OCI-LY1 (cell line): ENCODE results near the gene CAMTA1.

Source experiments
- H2AFZ ChIP-seq: fragments of 200-600 bp; sonication (generic), shearing (Covaris generic); 2 replicates; pipeline ENCODE4 v1.6.0; 2014; ENCODE audit warnings: antibody characterized with exemption, mild to moderate bottlenecking, low read length
- H3F3A ChIP-seq: fragments of 200-600 bp; sonication (generic), shearing (Covaris generic); 2 replicates; pipeline ENCODE4 v1.6.0; 2014; ENCODE audit warnings: mild to moderate bottlenecking, antibody characterized with exemption, low read length, moderate library complexity; ENCODE audit not compliant: insufficient read depth
- H3K27ac ChIP-seq: fragments of 200-600 bp; sonication (generic); 2 replicates; pipeline ENCODE4 v1.5.1; 2014; ENCODE audit warnings: low read length, mixed run types, mild to moderate bottlenecking, low read depth; ENCODE audit not compliant: poor library complexity, severe bottlenecking
- H3K27me3 ChIP-seq: fragments of 200-600 bp; sonication (generic); 2 replicates; pipeline ENCODE4 v1.6.0; 2014; ENCODE audit warnings: antibody characterized with exemption, mild to moderate bottlenecking, low read length, moderate library complexity; ENCODE audit not compliant: insufficient read depth
- H3K36me3 ChIP-seq: fragments of 200-600 bp; sonication (generic); 2 replicates; pipeline ENCODE4 v1.6.1; 2014; ENCODE audit warnings: mild to moderate bottlenecking, antibody characterized with exemption, low read length, moderate library complexity, mixed read lengths; ENCODE audit not compliant: insufficient read depth
- H3K4me1 ChIP-seq: fragments of 200-600 bp; sonication (generic); 2 replicates; pipeline ENCODE4 v1.5.1; 2014; ENCODE audit warnings: mild to moderate bottlenecking, low read length, moderate library complexity; ENCODE audit not compliant: insufficient read depth, severe bottlenecking
- H3K4me2 ChIP-seq: fragments of 200-600 bp; sonication (generic), shearing (Covaris generic); 2 replicates; pipeline ENCODE4 v1.6.1; 2014; ENCODE audit warnings: low read length
- H3K4me3 ChIP-seq: fragments of 200-600 bp; sonication (generic); 2 replicates; pipeline ENCODE4 v1.5.1; 2014; ENCODE audit warnings: low read length, low read depth, mild to moderate bottlenecking, mixed read lengths; ENCODE audit not compliant: poor library complexity, severe bottlenecking
- H3K79me2 ChIP-seq: fragments of 200-600 bp; shearing (Covaris generic); 2 replicates; pipeline ENCODE4 v1.6.1; 2016; ENCODE audit warnings: mixed run types, low read length, mixed read lengths; ENCODE audit not compliant: insufficient read depth
- H3K9ac ChIP-seq: fragments of 200-600 bp; sonication (generic), shearing (Covaris generic); 2 replicates; pipeline ENCODE4 v1.6.1; 2014; ENCODE audit warnings: mild to moderate bottlenecking, low read length, mixed read lengths
- H3K9me2 ChIP-seq: fragments of 200-600 bp; sonication (generic), shearing (Covaris generic); 2 replicates; pipeline ENCODE4 v1.6.1; 2014; ENCODE audit warnings: low read depth, mild to moderate bottlenecking, low read length, mixed read lengths
- H3K9me3 ChIP-seq: fragments of 200-600 bp; shearing (Covaris generic); 2 replicates; pipeline ENCODE4 v1.6.1; 2014; ENCODE audit warnings: low read length, mixed read lengths
- H4K20me1 ChIP-seq: fragments of 200-600 bp; sonication (generic), shearing (Covaris generic); 2 replicates; pipeline ENCODE4 v1.6.0; 2016; ENCODE audit warnings: mild to moderate bottlenecking, low read length; ENCODE audit not compliant: insufficient read depth
- EZH2 ChIP-seq: fragments of 200-600 bp; sonication (generic), shearing (Covaris generic); IDR thresholded peaks from 2 replicates; pipeline ENCODE4 v1.8.0; 2017; ENCODE audit warnings: borderline replicate concordance, mixed run types, mild to moderate bottlenecking, antibody characterized with exemption, low read length, moderate library complexity, mixed read lengths
- TF ChIP-seq, protein P1 (sequence below): fragments of 200-600 bp; sonication (generic), shearing (Covaris generic); IDR thresholded peaks from 2 replicates; pipeline ENCODE4 v1.5.1; 2017; ENCODE audit warnings: mild to moderate bottlenecking, antibody characterized with exemption, low read length, moderate library complexity, mixed read lengths

Gene CAMTA1

DNA sequence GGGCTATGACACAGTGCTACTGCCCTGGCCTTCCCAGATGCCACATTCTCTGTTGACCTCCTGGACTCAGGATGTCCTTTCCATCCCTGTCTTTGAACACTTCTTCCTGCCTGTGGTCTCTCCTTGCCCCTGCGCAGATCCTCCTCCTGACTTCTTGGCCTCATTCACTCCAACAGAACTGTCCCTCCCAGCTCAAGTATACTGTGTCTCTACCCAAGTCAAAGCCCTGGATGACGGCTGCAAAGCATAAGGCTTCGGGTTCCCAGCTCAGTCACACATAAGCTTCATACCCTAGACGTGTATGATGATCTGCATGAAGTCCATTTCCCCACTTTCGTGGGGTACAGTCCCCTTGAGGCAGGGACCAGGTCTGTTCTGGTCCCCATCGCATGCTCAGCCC is 657.7 kb downstream of the CAMTA1 start:
- H3K4me2 ChIP-seq: no peak overlapping the region
- no peaks in the 10 kb centered on the region for H3F3A ChIP-seq
- H3K27ac ChIP-seq: no peak overlapping the region
- H2AFZ ChIP-seq: no peak overlapping the region
- no peaks in the 10 kb centered on the region for H3K9me2 ChIP-seq
- no peaks in the 10 kb centered on the region for H3K4me1 ChIP-seq
- H3K27me3 ChIP-seq: no peaks in the 10 kb centered on the region
- H3K4me3 ChIP-seq: no peak overlapping the region
- no peaks in the 10 kb centered on the region for H4K20me1 ChIP-seq
- no peaks in the 10 kb centered on the region for H3K36me3 ChIP-seq
- no peak for TF ChIP-seq EZH2
- TF ChIP-seq, protein P1, sequence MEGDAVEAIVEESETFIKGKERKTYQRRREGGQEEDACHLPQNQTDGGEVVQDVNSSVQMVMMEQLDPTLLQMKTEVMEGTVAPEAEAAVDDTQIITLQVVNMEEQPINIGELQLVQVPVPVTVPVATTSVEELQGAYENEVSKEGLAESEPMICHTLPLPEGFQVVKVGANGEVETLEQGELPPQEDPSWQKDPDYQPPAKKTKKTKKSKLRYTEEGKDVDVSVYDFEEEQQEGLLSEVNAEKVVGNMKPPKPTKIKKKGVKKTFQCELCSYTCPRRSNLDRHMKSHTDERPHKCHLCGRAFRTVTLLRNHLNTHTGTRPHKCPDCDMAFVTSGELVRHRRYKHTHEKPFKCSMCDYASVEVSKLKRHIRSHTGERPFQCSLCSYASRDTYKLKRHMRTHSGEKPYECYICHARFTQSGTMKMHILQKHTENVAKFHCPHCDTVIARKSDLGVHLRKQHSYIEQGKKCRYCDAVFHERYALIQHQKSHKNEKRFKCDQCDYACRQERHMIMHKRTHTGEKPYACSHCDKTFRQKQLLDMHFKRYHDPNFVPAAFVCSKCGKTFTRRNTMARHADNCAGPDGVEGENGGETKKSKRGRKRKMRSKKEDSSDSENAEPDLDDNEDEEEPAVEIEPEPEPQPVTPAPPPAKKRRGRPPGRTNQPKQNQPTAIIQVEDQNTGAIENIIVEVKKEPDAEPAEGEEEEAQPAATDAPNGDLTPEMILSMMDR: no peak
- H3K9ac ChIP-seq: no peak overlapping the region
- H3K9me3 ChIP-seq: no peaks in the 10 kb centered on the region
- H3K79me2 ChIP-seq: no peaks in the 10 kb centered on the region

DNA sequence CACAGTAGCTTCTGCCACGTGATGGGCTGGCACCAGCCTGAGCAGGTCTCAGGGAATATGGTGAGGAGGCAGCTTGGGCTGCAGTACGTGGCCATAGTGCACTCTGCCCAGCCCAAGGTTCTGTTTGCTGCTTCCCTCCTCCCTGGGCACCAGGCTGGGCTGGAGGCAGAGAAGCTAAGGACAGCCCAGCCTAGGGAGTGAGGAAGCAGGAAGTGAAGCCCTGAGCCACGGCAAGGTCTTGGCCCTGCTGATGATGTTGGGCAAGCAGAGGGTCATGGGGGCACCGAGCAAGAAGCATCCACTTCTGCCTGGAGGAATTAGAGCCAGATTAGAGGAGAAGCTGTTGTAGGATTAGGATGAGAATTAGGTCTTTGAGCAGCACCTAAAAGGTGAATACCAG is 659.1 kb downstream of the CAMTA1 start:
- Histone ChIP-seq H4K20me1 (no peaks in the 10 kb centered on the region), H3K9me3 (no peaks in the 10 kb centered on the region), H3K9ac (no peak overlapping the region), H2AFZ (no peak overlapping the region), H3F3A (no peaks in the 10 kb centered on the region), H3K36me3 (no peaks in the 10 kb centered on the region), H3K4me3 (no peak overlapping the region), H3K27me3 (no peaks in the 10 kb centered on the region), H3K9me2 (no peaks in the 10 kb centered on the region), H3K79me2 (no peaks in the 10 kb centered on the region), H3K4me1 (no peaks in the 10 kb centered on the region), H3K4me2 (no peak overlapping the region), H3K27ac (no peak overlapping the region)
- TF ChIP-seq, protein P1: no peak
- no peak for TF ChIP-seq EZH2

DNA sequence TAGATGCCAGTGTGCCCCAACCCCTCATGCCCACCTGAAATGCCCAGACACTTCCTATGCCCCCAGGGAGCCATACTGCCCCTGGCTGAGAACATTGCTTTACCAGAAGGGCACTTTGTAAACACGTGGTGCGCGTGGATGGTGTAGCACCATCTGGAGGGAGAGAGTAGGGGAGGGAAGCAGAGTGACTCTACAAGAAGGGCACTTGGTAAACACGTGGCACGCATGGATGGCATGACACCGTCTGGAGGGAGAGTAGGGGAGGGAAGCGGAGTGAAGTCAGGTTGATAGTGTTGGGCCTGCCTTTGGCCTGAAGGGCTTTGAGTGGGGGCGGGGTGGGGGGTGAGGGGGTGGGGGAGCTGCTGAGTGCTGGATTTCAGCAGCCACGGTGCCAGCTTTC is 661.8 kb downstream of the CAMTA1 start:
- TF ChIP-seq EZH2: no peak
- TF ChIP-seq, protein P1: no peak
- Histone ChIP-seq H4K20me1 (no peaks in the 10 kb centered on the region), H3K36me3 (no peaks in the 10 kb centered on the region), H3K79me2 (no peaks in the 10 kb centered on the region), H3K4me2 (no peak overlapping the region), H3K9me2 (no peaks in the 10 kb centered on the region), H3K9ac (no peak overlapping the region), H3F3A (no peaks in the 10 kb centered on the region), H3K4me3 (no peak overlapping the region), H3K4me1 (no peaks in the 10 kb centered on the region), H3K27ac (no peak overlapping the region), H3K9me3 (no peaks in the 10 kb centered on the region), H3K27me3 (peaks cover 4% of the 10 kb centered on the region; the same call in 1 of the 2 replicates), H2AFZ (no peak overlapping the region)
